HG03025 (cell line): ENCODE data around the gene NSRP1.
"Not testable (repeated sequence)": the region's sequence is repeated elsewhere in the genome, so short reads cannot be mapped to it uniquely, and the experiment has no call there.

Source experiments
- ATAC-seq: cut with Tn5 transposase; IDR thresholded peaks from one replicate; pipeline ENCODE4 v1.9.1; 2021; ENCODE audit warnings: mild to moderate bottlenecking, moderate library complexity; ENCODE audit not compliant: unreplicated experiment, low FRiP score

NSRP1 gene

DNA sequence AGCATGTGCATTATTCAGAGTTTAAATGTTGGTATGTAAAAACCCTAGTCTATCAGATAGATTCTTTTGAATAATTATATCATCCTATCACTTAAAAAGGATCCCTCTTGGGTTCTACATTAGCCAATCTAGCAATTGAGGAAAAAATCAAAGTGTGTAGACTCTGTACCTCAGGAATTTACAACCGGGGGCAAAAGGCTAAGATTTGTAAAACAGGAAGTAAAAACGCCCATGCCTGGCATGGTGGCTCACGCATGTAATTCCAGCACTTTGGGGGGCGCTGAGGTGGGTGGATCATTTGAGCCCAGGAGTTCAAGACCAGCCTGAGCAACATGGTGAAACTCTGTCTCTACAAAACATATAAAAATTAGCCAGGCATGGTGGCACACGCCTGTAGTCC lies 60.2 kb downstream of the NSRP1 start:
- no peak for ATAC-seq

GRCh38 chr17:30186761-30187160 lies 70.1 kb downstream of the NSRP1 start:
- no peak for ATAC-seq

DNA sequence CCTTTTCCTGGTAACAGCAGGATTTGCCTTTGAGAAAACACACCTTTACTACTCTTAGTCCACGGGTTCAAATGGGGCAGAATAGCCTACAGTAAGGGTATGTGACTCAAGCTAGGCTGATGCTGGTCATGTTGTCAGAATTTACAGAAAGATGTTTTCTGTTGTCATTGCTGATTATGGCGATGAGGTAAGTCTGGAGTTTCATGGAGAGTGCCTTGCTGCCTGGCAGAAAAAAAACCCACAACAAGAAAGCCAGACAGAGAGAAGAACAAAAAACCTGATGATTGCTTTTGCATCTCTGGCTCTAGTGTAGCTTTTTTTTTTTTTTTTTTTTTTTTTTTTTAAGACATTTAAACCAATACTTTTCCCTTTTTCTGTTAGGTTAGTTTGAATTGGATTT lies 71.0 kb downstream of the NSRP1 start:
- ATAC-seq: no peak

- ATAC-seq: no peak
These were observed 71.8 kb downstream of the NSRP1 start for GRCh38 chr17:30188211-30188939.

DNA sequence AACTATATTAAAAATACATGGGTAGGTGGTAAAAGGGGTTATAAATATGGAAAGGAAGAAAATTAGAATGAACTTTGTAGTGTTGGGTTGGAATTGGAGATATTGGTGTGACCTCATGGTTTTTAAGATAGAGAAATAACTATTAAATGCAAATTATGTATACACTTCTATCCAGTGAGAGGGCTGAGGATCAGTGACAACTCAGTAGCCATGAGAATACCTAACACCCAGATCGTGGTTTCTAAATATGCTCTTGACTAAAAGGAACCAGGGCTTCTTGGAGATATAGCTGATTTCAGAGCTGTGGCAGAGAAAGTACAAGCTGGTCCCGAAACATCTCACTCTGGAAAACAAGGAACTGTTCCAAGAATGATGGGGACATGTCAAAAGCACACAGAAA lies 74.5 kb downstream of the NSRP1 start:
- ATAC-seq: no peak

DNA sequence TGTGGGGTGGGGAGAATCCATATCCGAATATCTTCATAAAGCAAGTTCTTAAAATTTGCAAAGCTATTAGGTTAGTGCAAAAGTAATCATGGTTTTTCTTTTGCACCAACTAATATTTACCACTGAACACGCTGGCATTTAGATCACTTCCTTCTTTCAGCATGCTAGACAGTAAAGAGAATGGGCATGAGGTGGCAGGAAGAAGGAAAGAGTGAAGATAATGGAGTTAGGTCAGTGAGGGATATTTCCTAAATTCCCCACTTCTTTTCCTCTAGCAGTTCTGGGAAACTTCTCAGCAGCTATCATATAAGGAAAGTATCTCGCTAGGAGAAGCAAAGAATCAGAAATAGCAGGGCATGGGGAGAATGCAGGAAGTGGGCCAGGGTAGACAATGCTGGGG lies 79.9 kb downstream of the NSRP1 start:
- no peak for ATAC-seq

DNA sequence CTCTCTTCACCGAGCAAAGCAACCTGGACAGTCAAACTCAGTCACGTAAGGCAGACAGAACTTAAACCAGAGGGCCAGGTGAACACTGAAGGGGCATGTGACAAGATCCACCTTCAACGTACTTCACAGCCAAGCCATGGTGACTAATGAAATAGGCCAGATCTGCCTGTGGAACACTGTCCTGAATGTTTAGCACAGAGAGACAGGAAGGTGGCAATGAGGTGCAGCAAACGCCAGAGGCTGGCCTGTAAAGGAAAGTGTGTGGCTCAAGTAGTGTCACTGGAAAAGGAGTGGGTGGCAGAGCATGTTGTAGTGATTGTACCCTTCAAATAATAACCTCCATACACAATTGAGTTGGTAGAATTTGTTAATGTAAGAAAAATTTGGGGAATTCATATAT lies 80.8 kb downstream of the NSRP1 start:
- no peak for ATAC-seq

GRCh38 chr17:30199600-30199999 lies 83.0 kb downstream of the NSRP1 start:
- no peak for ATAC-seq

DNA sequence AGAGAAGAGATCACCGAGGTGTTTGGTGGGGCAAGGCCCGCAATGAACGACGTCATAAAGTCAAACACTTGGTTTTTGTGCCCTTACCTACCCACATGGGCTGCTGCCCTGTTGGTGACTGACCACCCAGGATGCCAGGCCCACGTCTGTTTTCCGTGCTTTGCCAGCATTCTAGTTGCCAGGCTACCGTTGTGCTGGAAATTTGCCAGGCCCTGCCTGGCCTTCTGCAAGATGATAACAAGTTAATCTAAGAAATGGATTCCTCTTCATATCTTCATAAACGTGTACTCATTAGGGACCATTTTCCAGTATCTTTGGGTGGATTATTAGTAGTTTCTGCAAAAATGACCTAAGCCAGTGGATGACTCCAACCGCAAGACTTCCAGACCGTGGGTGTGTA lies 83.5 kb downstream of the NSRP1 start:
- no peak for ATAC-seq

DNA sequence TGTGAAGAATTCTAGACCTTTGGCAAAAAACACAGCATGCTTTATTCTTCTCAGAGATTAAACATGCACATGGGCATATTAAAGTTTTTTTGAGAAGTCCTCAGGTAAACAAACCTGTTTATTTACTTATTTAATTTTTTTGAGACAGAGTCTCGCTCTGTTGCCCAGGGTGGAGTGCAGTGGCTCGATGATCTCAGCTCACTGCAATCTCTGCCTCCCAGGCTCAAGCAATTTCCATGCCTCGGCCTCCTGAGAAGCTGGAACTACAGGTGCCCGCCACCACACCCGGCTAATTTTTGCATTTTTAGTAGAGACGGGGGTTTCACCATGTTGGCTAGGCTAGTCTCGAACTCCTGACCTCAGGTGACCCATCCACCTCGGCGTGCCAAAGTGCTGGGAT lies 84.0 kb downstream of the NSRP1 start:
- not testable (repeated sequence) for ATAC-seq

DNA sequence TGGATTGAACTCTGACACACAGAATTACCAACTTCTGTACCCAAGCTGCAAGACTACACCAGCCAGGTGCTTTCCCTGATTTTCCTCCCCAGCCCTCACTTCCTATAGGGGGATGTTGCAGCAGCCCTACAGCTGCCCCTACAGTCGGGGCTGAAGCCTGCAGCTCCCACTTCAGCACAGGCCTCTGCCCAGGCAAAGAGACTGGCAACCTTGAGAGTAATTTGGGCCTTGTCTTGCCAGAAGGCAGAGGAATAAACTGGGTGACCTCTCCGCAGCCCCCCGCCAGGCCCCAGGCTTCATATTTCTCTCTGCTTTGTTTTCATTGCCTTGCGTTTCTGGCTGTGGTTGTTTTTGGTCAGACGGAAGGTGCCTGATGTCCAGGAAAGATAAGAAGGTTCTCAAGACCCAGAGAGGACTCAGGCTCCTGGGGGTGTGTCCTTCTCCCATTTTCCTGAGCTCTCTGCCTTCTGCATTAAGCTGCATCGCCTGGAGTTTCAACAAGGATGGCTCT lies 86.9 kb downstream of the NSRP1 start:
- no peak for ATAC-seq

DNA sequence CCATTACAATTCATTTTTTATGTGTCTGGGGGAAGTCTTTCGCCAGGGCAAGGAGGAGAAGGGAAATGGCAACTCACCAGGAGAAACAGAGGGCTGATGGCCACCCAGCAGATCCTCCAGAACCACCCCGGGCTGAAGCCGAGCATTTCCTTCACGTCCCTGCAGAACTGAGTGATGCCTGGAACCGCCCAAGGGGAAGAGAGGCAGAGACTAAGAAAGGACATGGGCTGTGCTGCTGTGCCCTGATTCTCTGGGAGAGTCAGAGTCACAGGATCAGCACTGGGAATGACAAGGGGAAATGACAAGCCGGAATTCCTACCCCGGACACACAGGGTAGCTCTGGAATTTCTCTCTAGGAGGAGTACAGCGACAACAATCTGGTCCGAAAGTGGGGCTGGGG lies 91.0 kb downstream of the NSRP1 start:
- no peak for ATAC-seq

DNA sequence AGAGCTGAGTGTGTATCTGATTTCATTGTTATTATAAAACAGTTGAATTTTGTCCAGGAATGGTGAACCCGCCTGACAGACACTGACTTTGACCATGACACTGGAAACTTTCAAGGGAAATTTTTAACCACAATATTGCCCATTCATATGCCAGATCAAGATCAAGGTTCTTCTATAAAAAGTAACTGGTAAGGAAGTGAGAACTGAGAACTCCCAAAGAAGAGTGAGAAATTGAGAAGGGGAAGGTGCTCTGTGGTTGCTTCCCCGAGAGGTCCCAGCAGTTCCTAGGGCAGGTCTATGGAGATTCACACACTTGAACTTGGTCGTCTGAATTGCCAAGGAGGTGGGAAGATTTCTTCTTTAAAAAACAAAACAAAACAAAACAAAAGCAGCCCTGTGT lies 91.6 kb downstream of the NSRP1 start:
- ATAC-seq: no peak

DNA sequence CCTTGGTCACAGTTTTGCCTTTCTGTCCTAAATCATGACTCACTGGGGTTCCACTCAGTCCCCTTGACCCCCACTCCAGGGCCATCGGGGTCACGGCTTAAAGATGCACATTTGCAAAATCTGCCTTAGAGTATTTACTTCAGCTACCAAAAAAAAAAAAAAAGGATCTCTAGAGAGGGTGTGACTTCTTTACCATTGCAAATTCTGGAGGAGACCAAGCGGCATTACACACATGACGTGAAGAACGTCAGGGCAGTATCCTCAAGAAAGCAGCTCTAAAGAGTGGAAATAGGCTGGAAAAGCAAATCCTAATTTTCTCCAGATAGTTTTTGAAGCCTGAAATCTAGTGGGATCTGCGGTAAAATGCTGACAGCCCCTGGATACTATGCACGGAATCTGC lies 93.3 kb downstream of the NSRP1 start:
- ATAC-seq: no peak

- no peak for ATAC-seq
These were observed 93.8 kb downstream of the NSRP1 start for GRCh38 chr17:30210366-30210765.

DNA sequence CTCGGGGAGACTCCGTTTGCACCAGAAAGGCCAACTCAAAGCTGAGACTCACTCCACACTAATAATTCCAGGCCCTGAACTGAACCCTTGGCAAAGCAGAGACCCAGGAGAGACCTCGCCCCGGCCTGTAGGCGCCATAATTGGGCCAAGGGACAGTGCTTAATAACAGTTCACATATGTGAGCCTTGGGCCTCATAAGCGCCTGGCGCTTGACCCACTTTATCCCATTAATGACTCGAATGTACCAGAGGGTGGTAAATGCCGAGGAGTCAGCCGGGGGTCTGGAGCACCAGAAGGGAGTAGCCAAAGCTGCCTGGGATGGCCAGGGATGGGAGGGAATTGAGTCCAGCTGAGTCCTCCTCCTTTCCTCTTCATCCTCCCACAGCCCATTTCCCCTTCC lies 94.3 kb downstream of the NSRP1 start:
- ATAC-seq: no peak

- ATAC-seq: no peak
These were observed 94.8 kb downstream of the NSRP1 start for GRCh38 chr17:30211371-30211770.

DNA sequence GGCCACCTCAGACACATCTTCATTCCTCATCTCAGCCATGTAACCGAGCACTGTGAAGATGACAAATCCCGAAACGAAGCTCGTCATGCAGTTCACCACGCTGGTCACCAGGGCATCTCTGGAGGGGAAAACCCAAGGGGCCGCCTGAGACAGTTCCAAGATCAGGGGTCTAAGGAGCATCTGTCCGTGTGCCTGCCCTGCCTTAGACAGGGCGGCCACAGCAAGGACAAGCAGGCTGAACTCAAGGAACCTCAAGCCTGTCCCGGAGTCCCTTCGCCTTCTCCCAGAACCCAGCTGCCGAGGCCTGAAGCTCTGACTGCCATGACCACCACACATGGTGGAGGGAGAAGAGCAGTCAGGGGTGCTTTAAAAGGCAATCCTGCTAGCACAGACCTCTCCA lies 96.1 kb downstream of the NSRP1 start:
- no peak for ATAC-seq

- ATAC-seq: no peak
These were observed 100.4 kb downstream of the NSRP1 start for GRCh38 chr17:30217054-30217453.

DNA sequence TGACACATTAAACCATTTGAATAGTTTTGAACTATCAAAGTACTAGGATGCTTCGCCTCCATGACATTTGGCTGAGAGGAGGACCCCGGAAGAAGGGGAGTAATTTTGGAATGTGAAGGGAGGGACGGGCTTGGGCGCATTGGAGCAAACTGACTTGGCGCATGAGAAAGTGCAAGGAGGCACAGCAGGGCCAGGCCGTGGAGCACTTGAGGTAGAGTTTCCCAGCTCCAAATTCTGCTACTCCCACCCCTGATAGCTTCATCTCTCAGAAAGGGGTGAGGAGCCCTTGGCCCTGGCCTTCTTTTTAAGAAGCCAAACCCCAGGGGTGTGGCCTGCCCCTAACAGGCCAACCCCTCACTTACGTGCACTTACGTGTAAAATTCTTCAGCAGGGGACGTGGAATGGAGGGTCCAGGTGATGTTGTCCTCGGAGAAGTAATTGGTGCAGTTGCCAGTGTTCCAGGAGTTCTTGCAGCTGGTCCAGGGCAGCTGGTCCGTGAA lies 101.2 kb downstream of the NSRP1 start:
- ATAC-seq: no peak

GRCh38 chr17:30218799-30219198 lies 102.2 kb downstream of the NSRP1 start:
- ATAC-seq: no peak

DNA sequence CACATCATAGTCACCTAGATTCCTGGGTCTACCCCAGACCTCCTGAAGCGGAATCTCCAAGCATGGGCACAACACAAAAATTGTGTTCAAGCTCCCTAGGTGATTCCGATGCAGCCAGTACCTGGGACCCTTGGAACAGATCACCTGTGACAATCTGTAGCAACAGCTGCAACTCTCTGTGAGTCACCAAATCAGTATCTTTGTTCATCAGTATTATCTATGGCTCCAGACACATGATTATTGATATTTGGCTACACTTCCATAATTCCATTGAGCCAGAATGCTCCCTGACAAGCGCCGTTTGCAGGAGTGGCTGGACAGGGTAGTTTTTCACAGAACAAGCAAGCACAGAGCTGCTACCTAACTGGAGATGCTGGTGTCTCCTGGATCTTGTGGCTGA lies 102.7 kb downstream of the NSRP1 start:
- ATAC-seq: no peak

- ATAC-seq: no peak
These were observed 103.2 kb downstream of the NSRP1 start for GRCh38 chr17:30219833-30220232.
